GM11168 (cell line): Measurements from ENCODE around the gene SLC5A11.
"Not testable (repeated sequence)": the region's sequence is repeated elsewhere in the genome, so short reads cannot be mapped to it uniquely, and the experiment has no call there.

ENCODE experiments used
- in situ Hi-C: fragments of 300-500 bp; cut with MboI; formaldehyde crosslinking; loops from one replicate; pipeline ENCODE4 v1.12.0; 2022; ENCODE audit warnings: low sequenced_read_pairs; ENCODE audit not compliant: unreplicated experiment

SLC5A11 gene, protein sequence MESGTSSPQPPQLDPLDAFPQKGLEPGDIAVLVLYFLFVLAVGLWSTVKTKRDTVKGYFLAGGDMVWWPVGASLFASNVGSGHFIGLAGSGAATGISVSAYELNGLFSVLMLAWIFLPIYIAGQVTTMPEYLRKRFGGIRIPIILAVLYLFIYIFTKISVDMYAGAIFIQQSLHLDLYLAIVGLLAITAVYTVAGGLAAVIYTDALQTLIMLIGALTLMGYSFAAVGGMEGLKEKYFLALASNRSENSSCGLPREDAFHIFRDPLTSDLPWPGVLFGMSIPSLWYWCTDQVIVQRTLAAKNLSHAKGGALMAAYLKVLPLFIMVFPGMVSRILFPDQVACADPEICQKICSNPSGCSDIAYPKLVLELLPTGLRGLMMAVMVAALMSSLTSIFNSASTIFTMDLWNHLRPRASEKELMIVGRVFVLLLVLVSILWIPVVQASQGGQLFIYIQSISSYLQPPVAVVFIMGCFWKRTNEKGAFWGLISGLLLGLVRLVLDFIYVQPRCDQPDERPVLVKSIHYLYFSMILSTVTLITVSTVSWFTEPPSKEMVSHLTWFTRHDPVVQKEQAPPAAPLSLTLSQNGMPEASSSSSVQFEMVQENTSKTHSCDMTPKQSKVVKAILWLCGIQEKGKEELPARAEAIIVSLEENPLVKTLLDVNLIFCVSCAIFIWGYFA

DNA sequence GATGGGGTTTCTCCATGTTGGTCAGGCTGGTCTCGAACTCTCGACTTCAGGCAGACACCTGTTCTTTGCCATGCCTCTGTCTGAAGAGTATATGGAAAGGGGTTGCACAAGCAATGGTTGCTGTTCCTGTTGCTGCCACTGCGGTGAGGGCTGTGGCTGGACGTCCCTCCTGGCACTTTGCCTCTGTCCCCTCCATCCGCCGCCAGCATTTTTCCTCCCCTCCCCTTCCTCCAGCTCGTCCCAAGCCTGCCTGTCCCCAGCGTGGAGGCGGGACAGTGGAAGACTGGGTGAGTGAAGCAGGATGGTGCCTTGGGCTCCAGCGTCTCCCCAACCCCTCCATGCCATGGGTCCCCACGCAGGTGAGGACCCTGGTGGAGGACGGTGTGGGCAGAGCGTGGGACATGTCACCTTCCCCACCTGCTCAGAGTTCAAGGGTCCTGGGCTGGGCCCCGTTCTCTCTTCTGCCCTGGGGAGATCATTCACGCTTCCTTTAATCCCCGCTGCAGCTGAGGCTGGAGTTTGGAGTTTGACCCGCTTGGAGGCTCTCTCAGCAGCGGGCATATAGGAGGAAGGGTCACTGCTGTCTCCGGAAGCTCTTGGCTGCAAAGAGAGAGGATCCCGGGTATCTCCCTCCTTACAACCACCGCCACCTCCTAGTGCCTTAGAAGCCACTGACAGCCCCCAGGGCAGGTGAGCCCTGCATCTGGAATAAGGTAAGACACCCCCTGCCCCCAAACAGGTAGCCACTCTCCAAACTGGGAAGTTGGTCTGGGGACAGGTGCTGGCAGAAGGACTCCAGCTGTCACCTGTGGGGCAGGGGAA is at the start of gene SLC5A11:
Gene SLC5A11, plus strand, starts transcription at position 238 of the 822 bp plus-strand sequence. CDS start 12,681 bp downstream, outside the sequence.
- in situ Hi-C loops = no loop called here

DNA sequence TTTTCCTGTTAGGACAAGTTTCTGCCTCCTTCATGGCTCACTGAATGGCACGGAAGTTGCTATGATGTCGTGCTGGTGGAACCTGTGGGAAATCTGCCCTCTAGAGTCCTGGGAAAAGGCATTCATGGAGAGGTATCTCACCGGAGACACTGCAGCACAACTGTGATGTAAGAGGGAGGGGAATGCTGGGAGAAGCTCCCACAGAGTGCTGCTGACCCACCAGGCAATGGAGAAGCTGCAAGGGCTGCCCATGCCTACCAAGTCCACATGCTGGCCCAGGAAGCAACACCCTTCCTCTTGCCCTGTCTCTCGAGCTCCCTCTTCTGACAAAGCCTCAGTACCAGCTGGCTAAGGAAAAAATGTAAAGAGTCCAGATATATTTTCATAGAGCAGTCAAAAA is 45.2 kb upstream of the SLC5A11 start:
- in situ Hi-C loops = no loop called here

DNA sequence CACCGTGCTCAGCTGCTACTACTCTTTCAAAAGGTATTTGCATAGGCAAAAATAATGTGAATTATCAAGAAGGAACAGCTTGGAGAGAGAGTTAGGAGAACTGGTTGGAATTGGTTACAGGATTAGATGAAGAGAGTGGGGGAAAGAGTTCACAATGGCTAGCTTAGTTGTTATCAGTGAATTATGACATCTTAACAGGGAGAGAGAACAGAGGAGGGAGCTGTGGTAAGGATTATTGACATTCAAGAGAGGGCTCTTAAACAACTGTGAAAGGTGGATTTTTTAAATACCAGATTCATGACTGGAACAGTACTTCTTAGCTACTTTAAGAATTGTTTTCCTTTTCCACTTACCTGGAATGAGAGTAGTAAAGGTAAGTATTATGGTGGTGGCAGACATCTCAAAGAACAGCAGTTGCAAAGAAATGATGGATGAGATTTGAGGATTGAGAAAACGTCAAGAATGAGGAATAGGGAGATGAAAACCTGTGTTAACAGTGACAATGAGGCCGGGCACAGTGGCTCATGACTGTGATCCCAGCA is 43.9 kb upstream of the SLC5A11 start:
- in situ Hi-C loops = no loop called here

DNA sequence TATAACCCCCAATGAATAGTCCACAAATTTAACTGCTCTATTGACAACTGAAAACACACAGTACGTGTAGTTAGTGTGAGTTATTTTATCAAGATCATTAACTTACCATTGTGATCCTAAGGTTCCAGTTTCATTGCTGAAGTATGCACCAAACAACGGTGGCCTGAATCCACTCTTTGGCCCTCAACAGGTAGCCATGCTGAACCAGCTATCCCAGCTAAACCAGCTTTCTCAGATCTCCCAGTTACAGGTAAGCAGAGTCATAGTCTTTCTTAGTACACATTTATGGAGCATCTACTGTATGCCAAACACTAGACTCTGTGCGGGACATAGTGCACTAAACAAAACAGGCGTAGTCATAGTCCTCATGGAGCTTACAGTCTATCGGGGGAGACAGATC is 40.3 kb upstream of the SLC5A11 start:
- in situ Hi-C loops = no loop called here

DNA sequence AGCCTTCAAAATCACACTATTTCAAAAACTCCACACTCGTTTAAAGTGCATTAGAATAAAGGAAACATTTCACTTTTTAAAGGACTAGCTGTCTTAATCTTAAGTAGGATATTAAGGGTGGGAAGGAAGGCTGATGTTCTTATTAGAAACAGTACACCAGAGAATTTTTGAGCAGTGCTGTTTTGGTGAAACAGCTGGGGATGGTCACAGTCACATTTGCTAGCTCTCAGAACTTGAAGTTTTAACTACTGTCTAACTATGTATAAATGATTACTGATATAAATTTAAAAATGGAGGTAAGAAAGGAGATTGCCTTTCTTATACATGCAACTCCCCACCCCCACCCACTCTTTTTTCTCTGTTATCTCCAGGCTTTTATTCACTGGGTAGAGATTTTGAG is 38.5 kb upstream of the SLC5A11 start:
- in situ Hi-C loops = no loop called here

DNA sequence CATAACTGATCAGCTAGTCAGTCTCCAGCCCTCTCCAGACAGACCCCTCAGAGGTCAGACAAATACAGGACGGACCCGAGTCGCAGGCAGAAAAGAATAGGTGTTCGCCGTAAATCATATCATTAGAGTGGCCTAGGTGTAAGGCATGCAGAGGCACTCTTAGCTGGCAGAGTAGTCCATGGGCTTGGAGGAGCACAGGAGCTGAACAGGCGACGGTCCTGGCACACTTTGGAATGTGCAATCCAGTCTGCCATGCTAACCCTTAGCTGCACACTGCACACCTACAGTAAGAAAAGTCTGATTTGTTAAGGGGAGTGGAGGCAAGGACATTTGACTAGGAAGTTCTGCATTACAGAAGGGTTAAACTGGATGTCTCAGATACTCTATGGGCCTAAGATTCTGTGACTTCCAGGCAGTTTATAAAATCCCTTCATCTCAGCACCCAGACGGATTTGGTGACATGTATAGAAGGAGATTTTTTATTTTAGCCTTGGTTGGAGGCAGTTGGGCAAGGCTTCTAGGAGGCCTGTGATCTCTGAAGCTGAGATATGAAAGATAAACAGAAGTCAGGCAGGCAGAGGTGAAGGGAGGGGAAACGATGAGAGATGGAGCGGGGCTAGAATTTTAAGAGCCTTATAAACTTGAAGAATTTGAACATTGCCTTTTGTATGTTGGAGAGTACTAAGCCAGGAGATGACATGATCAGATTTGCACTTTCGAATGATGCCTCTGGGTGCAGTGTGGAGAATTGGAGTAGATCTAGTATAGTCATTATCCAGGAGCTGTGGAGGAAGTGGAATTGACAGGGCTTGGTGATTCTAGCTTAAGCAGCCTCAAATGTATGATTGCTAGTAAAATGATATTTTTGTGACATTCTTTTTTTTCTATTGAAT is 34.6 kb upstream of the SLC5A11 start:
- in situ Hi-C loops = no loop called here

DNA sequence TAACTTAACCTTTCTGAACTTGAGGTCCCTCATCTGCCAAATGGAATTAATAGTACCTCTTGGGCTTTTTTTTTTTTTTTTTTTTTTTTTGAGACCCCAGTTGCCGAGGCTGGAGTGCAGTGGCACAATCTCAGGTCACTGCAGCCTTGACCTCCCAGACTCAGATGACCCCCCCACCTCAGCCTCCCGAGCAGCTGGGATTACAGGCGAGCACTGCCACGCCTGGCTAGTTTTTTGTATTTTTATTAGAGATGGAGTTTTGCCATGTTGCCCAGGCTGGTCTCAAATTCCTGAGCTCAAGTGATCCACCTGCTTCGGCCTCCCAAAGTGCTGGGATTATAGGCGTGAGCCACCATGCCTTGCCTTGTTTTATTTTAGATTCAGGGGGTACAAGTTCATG is 33.0 kb upstream of the SLC5A11 start:
- in situ Hi-C loops = not testable (repeated sequence)

DNA sequence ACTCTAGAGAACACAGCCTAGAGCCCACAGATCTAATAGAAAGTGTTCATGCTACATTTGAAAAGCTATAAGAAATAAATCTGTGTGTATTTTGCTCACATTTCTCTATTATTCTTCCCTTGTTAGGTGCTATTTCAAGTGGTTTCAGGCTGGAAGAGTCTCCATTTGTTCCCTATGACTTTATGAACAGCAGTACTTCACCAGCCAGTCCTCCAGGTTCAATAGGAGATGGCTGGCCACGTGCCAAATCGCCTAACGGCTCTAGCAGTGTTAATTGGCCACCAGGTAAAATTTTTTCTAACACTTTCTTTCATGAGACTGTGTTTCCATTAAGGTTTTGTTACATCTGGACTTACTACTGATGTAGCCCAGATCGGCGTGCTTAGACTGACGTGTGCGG is 30.7 kb upstream of the SLC5A11 start:
- in situ Hi-C loops = no loop called here

DNA sequence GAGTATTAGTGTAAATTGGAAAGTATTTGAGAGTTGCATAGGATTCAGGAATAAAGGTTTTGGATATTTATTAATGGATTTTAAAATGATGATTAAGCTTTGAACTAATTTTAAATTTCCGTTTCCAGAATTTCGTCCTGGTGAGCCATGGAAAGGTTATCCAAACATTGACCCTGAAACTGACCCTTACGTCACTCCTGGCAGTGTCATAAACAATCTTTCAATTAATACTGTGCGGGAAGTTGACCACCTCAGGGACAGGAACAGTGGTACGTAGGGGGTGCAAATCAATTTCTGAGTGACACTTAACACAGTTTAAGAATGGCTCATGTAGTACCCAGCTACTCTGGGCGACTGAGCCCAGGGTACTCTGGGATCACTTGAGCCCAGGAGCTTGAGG is 29.1 kb upstream of the SLC5A11 start:
- in situ Hi-C loops = no loop called here

DNA sequence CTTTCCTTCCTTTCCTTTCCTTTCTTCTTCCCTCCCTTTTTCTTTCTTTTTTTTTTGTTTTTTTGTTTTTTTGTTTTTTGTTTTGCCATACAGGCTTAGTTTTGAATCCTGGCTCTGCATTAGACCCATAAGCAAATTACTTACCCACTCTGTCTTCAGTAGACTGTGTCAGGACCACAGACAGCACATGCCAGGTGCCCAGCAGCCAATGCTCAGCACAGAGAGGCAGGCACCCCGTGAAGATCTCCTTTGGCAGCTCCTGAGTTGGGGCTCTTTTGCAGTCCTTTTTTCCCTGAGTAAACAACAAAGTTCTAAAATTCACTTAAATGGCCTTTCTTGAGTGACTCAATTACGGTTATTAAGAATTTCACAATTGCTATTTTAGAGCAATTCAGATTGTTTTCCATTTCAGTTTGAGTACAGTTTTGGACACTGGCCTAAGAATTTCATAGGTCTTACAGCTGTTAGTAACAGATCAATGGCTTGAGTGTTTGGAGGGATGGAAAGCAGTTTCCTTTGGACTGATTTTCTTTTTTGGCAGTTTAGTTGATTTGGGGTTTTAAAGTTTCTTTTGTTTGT is 26.2 kb upstream of the SLC5A11 start:
- in situ Hi-C loops = no loop called here

DNA sequence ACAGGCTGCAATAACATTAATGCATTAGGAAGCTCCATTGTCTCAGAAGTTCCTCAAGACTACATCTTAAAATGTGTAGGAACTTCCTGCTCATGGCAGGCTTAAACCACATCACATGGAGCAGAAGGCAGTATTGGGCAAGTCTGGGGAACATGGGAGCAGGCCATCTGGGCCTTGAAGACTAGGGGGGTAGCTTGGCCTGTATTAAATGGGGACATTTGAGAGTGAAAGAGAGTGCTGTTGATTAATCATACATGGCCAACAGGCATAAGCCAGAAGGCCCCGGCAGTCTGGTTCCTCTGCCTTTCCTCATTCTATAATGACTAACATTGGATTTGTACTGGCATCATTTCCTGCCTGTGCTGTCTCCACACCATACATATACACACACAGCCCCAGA is 25.2 kb upstream of the SLC5A11 start:
- in situ Hi-C loops = no loop called here

DNA sequence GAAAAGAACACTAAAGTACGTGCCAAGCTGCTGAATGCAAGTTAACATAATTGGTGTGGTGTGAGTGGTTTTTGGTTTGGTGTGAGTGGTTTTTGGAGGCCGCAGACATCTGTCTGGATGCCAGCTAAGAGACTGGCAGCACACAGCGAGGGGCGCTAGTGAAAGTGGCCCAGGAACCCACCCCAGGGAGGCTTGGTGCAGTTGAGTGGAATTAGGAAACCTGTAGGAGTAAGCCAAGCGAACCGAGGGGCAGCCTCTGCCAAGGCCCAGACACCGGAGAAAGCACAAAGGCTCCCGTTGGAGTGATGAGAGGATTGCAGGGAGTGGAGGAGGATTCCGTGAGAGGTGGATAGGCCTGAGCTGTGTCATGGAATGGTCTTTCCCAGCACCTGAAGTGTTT is 24.6 kb upstream of the SLC5A11 start:
- in situ Hi-C loops = no loop called here

DNA sequence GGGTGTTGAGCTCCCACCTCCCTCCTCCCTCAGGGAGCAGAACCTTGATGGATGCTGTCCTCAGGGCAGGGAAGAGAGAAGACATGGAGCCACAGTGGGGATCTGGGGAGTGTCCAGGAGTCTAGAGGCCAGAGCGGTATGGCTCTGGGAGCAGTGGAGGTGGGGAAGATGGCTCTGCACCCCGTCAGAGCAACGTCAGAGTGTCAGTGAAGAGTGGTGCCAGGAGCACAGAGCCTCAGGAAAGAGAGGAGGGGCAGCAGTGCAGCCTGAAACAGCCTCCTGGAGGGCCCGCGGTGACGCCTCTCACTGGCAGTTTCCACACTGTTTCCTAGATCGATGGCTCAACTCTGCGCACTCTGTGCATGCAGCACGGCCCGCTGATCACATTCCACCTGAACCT is 23.2 kb upstream of the SLC5A11 start:
- in situ Hi-C loops = no loop called here

DNA sequence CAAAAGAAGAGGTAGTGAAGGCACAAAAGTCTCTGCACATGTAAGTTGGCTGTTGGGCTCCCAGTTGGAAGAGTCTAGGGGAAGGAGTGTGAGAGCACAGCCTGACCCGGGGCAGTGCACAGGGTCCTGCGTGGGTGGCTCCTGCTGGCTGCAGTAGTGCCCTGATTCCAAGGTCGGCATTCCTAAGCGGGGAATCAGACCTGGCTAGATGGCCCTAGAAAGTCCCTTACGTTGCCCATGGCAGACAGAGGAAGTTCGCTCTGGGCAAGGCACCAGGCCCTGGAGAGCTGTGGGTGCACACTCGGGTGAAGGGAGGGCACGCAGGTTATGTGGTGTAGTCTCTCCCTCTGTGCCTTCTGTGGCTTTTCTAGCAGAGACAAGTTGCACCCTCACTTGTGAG is 22.8 kb upstream of the SLC5A11 start:
- in situ Hi-C loops = no loop called here

DNA sequence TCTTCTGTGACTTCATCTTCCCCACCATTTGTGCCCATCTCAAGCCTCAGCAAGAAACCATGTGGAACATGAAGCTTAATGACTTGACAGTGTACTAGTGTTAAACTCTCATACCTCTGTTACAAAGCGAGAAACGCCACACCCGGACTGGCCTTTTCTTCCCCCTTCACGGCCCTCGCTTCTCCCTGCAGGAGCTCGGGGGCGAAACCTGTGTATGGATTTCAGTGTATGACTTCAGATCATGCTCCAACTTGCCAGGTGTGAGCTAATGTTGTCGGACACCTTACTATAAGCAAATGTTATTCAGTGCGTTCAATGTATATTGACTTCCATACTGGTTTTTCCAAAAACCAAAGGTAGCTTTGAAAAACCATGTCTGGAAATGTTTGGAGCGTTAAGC is 20.1 kb upstream of the SLC5A11 start:
- in situ Hi-C loops = no loop called here

DNA sequence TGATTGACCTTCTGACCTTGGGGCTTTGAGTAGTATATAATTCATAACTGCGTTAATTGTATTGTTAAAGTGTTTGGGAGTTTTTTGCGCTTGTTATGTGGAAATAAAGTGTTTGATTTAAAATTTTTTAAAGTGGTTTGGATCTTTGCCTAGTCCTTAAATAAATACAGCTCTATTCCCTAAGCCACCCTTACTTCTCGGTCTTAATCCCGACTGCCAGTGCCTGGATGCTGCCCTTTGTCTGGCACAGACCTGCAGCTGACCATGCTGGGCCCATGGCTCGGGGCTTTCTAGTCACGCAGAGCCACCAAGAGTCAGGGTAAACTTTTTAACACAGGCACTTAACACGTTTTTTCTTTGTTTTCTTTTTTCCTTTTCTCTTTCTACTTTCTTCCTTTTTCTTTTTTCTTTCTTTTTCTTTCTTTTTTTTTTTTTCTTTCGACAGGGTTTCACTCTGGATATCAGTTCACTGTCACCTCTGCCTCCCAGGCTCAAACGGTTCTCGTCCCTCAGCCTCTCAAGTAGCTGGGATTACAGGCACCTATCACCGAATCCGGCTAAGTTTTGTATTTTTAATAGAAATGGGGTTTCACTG is 19.6 kb upstream of the SLC5A11 start:
- in situ Hi-C loops = no loop called here

DNA sequence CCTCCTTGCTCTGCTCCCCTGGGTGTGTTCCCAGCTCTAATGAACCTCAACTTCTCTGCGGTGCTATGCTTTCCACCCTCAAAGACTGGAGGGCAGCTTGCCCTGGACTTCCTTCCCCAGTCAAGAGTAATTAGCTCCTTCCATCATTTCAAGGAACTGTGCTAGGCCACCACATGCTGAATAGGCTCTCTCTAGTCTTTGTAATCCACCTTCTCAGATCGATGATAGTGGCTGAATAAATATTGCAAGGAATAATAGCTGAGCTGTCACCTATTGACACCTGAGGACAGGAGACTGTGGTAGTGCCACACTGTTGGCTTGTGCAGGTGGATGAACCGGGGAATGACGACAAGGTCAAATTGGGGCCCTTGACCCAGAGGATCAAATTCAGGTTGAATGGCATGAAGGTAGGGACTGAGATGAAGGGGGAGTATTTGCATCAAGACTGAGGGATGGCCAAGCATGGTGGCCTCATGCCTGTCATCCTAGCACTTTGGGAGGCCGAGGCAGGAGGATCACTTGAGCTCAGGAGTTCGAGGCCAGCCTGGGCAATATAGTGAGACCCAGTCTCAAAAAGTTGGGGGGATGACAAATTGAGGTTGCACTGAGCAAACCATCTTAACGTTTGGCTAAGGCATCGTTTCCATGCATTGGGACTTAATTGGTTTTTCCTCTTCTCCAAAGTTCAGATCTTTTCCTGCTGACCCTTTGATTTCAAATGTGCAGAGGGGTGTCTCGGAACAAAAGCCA is 18.8 kb upstream of the SLC5A11 start:
- in situ Hi-C loops = no loop called here

DNA sequence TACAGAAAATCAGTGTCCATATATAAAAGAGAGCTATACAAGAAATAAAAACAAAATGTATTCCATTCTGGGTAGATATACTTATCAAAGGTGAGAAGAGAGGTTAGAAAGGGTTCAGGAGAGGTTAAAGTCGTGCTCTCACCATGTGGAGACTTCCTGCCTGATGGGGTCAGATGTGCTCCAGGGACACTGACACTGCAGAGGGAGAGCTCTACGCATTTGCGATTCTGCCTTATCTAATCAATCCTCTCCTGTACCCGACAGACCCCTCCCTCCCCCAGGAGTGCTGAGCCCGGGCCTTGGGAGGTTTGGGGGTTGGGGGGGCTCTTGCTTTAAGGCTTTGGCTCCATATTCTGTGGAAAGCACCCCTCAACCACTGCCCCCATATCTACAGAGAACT is 16.6 kb upstream of the SLC5A11 start:
- in situ Hi-C loops = no loop called here
